Activated T-cell treated with anti-CD3 and anti-CD28 coated beads for 48 hours (primary cell): ENCODE data around the gene MROH2B.

ENCODE experiments used
- DNase-seq: peaks from one replicate; pipeline ENCODE4 v3.0.0-alpha.2; 2020; ENCODE audit warnings: low read depth

MROH2B gene

DNA sequence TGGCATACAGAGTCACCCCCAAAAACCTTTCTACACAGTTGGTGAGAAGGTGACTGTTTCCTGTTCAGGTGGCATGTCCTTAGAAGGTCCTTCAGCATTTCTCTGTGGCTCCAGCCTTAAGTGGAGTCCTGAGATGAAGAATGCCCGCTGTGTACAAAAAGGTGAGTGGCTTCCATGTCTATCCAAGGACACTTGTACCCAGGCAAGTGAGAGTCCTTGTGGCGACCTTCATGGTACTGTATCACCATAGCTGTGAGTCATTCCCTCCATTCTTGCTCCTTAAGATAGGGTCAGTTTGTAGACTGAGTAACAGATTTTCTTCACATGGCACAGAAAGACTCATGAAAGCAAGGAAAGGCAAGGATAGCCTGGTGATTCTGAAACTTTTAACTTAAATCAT, 98.7 kb downstream of the MROH2B start:
- DNase-seq = no peak

- no peak for DNase-seq
Observed at GRCh38 chr5:40962207-40962955, 108.8 kb downstream of the MROH2B start.

DNA sequence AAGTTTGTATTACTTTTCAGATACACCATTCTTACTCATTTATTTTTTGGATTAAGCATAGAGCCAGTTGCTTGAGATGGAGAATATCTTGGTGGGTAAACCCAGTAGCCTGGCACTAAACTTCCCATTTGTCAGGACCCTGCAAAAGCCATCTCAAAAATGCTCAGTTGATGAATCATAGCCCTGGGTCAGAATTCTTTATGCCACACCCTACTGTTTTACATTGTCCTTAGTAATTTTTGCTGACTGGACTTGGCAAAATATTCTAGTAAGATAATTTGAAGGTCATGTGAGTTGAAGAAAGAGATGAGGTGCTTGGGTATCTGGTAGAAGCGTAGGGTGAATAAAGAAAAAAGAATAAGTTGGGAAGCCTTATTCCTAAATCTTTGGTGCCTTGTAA, 111.1 kb downstream of the MROH2B start:
- DNase-seq = no peak

GRCh38 chr5:40958811-40959210, 112.3 kb downstream of the MROH2B start:
- no peak for DNase-seq

DNA sequence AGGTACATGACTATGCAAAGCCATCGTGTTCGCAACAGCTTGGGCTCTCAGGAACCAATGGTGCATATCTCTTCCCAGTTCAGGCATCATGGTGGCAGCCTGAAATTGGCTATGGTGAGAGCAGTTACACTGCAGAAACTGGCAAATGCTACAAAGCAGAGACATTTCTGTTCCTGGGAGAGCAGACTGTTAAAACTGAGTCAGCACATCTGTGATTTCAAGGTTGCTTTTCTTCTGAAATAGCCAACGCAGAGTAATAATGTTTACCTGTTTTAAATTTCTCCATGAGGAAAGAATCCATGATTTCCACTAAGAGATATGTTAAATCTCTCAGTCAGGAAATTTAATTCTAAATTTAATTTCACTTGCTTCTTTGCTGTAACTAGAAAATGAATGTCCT, 114.1 kb downstream of the MROH2B start:
- DNase-seq = no peak

DNA sequence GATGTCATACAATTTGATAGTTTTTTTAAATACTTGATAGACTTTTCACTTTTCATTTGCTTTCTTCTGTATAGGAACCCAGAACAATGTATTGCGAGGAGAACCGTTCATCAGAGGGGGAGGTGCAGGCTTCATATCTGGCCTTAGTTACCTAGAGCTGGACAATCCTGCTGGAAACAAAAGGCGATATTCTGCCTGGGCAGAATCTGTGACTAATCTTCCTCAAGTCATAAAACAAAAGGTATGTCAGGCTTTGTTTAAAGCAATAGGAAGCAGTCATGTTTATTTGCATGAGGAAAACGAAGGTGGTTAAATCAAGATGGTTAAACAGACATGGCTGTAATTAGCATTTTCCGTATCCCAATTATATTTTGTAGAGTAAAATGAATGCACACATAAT, 115.8 kb downstream of the MROH2B start:
- DNase-seq = no peak
